Karpas-422 (cell line): ENCODE data around the gene ZNF140. TPM values are rescaled to one million over a fixed set of nuclear protein-coding genes. Genes with fewer than 3 reads are reported as not detected.

ENCODE experiments used
- DNase-seq: peaks from one replicate; pipeline ENCODE4 v3.0.0-alpha.2; 2015
- H2AFZ ChIP-seq: fragments of 200-600 bp; sonication (generic); 2 replicates; pipeline ENCODE4 v1.6.1; 2014; ENCODE audit warnings: antibody characterized with exemption, low read length, mixed read lengths
- H3K27ac ChIP-seq: fragments of 200-600 bp; sonication (generic); 2 replicates; pipeline ENCODE4 v1.5.1; 2014; ENCODE audit warnings: mild to moderate bottlenecking, low read length, moderate library complexity
- H3K27me3 ChIP-seq: fragments of 200-600 bp; sonication (generic); 2 replicates; pipeline ENCODE4 v1.6.1; 2014; ENCODE audit warnings: low read length, mixed read lengths
- H3K36me3 ChIP-seq: fragments of 200-600 bp; sonication (generic); 2 replicates; pipeline ENCODE4 v1.6.1; 2014; ENCODE audit warnings: low read length, mixed read lengths; ENCODE audit not compliant: insufficient read depth
- H3K4me1 ChIP-seq: fragments of 200-600 bp; sonication (generic); 2 replicates; pipeline ENCODE4 v1.6.1; 2014; ENCODE audit warnings: mild to moderate bottlenecking, low read length, mixed read lengths
- H3K4me2 ChIP-seq: fragments of 200-600 bp; sonication (generic); 2 replicates; pipeline ENCODE4 v1.6.1; 2014; ENCODE audit warnings: low read length, low read depth, mild to moderate bottlenecking; ENCODE audit not compliant: poor library complexity, severe bottlenecking
- H3K4me3 ChIP-seq: fragments of 200-600 bp; sonication (generic); 2 replicates; pipeline ENCODE4 v1.5.1; 2014; ENCODE audit warnings: mild to moderate bottlenecking, antibody characterized with exemption, low read length, mixed read lengths
- H3K79me2 ChIP-seq: fragments of 200-600 bp; sonication (generic); 2 replicates; pipeline ENCODE4 v1.6.1; 2014; ENCODE audit warnings: mild to moderate bottlenecking, low read length, mixed read lengths
- H3K9ac ChIP-seq: fragments of 200-600 bp; sonication (generic); 2 replicates; pipeline ENCODE4 v1.6.0; 2014; ENCODE audit warnings: low read length
- H3K9me2 ChIP-seq: fragments of 200-600 bp; sonication (generic), shearing (Covaris generic); replicated peaks from 2 replicates; pipeline ENCODE4 v1.6.0; 2014; ENCODE audit warnings: mild to moderate bottlenecking, low read length, moderate library complexity; ENCODE audit not compliant: insufficient read depth
- H3K9me3 ChIP-seq: fragments of 300-700, 200-600 bp; sonication (generic); 2 replicates; pipeline ENCODE4 v1.6.1; 2014; ENCODE audit warnings: low read length, mixed read lengths
- H4K20me1 ChIP-seq: fragments of 200-600 bp; sonication (generic); 2 replicates; pipeline ENCODE4 v1.6.1; 2014; ENCODE audit warnings: mild to moderate bottlenecking, antibody characterized with exemption, low read length, low read depth; ENCODE audit not compliant: insufficient read depth
- total RNA-seq: library from RNA; depleted of rRNA; stranded (reverse); fragments of >200 nt; shearing (Covaris generic); gene quantifications from 2 replicates; pipeline ENCODE4 v1.2.3, GENCODE V29; 2014; ENCODE audit warnings: low replicate concordance; rRNA removed

Gene ZNF140
- 11.0 and 29.0 TPM in 2 replicates for total RNA-seq

- Histone ChIP-seq H3K9me3 (peaks cover 54% of the 10 kb centered on the region), H3K4me2 (peak within 1 kb of the TSS; percentile 69), H3K27ac (peak within 1 kb of the TSS; percentile 81), H4K20me1 (no peaks in the 10 kb centered on the region), H3K27me3 (no peaks in the 10 kb centered on the region), H3K9me2 (no peaks in the 10 kb centered on the region), H3K36me3 (peaks cover 41% of the 10 kb centered on the region), H3K4me1 (peaks cover 9% of the 10 kb centered on the region; the same call in 1 of the 2 replicates), H3K9ac (peak within 1 kb of the TSS; percentile 70), H2AFZ (peak within 1 kb of the TSS; percentile 84), H3K4me3 (peak within 1 kb of the TSS; percentile 68), H3K79me2 (peaks cover 7% of the 10 kb centered on the region)
- peak; percentile 95 for DNase-seq
Measured at GRCh38 chr12:133080368-133081158, at the start of gene ZNF140. ZNF140 (plus strand) TSS chr12:133080923; CDS start chr12:133081321, 398 bp downstream.

GRCh38 chr12:133037207-133038005 is 43.3 kb upstream of the ZNF140 start, which contains the start of gene ZNF84:
ZNF84 (plus strand) TSS chr12:133037509; CDS start chr12:133041468, 3,959 bp downstream.
- peak; percentile 99 for DNase-seq
- Histone ChIP-seq H3K9me3 (peaks cover 43% of the 10 kb centered on the region), H4K20me1 (no peaks in the 10 kb centered on the region)

DNA sequence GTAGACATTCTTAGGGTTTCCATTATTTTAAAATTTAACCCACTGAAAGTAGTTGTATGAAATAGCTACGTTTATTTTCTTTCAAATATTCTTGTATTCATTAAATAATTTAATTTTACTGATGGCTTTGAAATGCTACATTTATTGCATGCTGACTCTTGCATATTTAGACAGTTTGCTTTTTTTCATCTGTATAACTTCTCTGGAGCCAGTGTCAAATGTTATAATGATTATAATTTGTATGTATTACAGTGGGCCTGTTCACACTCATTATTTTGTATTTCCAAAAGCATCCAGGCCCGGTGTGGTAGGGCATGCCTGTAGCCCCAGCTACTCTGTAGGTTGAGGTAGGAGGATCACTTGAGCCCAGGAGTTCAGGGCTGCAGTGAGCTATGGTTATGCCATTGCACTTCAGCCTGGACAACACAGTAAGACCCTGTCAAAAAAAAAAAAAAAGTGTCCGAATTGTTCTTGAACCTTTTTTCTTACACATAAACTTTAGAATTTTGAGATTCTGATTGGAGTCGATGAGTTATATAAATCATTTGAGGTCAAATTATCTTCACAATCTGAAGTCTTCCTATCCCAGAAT is 42.5 kb upstream of the ZNF140 start:
- H3K79me2 ChIP-seq = peaks cover 56% of the 10 kb centered on the region
- no peaks in the 10 kb centered on the region for H3K9me2 ChIP-seq
- peaks cover 51% of the 10 kb centered on the region for H3K36me3 ChIP-seq
- peak overlapping the region; percentile 73 for H3K27ac ChIP-seq
- peak overlapping the region; percentile 35; the same call in 1 of the 2 replicates for H2AFZ ChIP-seq
- no peaks in the 10 kb centered on the region for H4K20me1 ChIP-seq
- peak overlapping the region; percentile 74 for H3K4me3 ChIP-seq
- peaks cover 49% of the 10 kb centered on the region for H3K9me3 ChIP-seq
- H3K4me2 ChIP-seq = peak overlapping the region; percentile 78
- H3K27me3 ChIP-seq = no peaks in the 10 kb centered on the region
- peaks cover 6% of the 10 kb centered on the region for H3K4me1 ChIP-seq
- peak overlapping the region; percentile 78 for H3K9ac ChIP-seq
- no peak for DNase-seq

More at GRCh38 chr12:133037207-133038005, 43.3 kb upstream of the ZNF140 start, which contains the start of gene ZNF84:
- Histone ChIP-seq H3K9ac (peak within 1 kb of the TSS; percentile 78), H3K9me2 (no peaks in the 10 kb centered on the region), H2AFZ (peak within 1 kb of the TSS; percentile 35; the same call in 1 of the 2 replicates), H3K4me1 (peaks cover 6% of the 10 kb centered on the region), H3K79me2 (peaks cover 48% of the 10 kb centered on the region), H3K27ac (peak within 1 kb of the TSS; percentile 73), H3K27me3 (no peaks in the 10 kb centered on the region), H3K36me3 (peaks cover 43% of the 10 kb centered on the region), H3K4me2 (peak within 1 kb of the TSS; percentile 78), H3K4me3 (peak within 1 kb of the TSS; percentile 74)

DNA sequence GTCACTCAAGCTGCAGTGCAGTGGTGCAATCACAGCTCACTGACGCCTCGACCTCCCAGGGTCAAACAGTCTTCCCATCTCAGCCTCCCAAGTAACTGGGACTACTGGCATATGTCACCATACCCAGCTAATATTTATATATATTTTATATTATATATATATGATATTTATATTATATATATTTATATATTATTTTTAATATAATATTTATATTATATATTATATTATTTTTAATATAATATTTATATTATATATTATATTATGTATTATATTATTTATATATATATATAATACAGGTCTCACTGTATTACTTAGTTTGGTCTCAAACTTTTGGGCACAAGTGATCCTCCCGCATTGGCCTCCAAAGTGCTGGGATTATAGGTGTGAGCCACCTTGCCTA is 34.0 kb upstream of the ZNF140 start:
- no peaks in the 10 kb centered on the region for H3K4me1 ChIP-seq
- peaks cover 96% of the 10 kb centered on the region for H3K36me3 ChIP-seq
- H3K79me2 ChIP-seq = peaks cover 45% of the 10 kb centered on the region
- H3K4me2 ChIP-seq = no peak overlapping the region
- no peak overlapping the region for H3K9ac ChIP-seq
- no peaks in the 10 kb centered on the region for H4K20me1 ChIP-seq
- peaks cover 67% of the 10 kb centered on the region for H3K9me3 ChIP-seq
- H3K27me3 ChIP-seq = no peaks in the 10 kb centered on the region
- DNase-seq = no peak
- H3K9me2 ChIP-seq = no peaks in the 10 kb centered on the region
- no peak overlapping the region for H3K27ac ChIP-seq
- no peak overlapping the region for H2AFZ ChIP-seq
- H3K4me3 ChIP-seq = no peak overlapping the region

DNA sequence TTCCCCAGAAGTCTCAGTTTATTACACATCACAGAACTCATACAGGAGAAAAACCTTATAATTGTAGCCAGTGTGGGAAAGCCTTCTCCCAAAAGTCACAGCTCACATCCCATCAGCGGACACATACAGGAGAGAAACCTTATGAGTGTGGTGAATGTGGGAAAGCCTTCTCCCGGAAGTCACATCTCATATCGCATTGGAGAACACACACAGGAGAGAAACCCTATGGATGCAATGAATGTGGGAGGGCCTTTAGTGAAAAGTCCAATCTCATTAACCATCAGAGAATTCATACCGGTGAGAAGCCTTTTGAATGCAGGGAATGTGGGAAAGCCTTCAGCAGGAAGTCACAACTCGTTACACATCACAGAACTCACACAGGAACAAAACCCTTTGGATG is 23.3 kb upstream of the ZNF140 start:
- Histone ChIP-seq H3K4me2 (no peak overlapping the region), H3K9me3 (peaks cover 76% of the 10 kb centered on the region), H3K79me2 (no peaks in the 10 kb centered on the region), H4K20me1 (no peaks in the 10 kb centered on the region), H2AFZ (no peak overlapping the region), H3K36me3 (peaks cover 53% of the 10 kb centered on the region), H3K27me3 (no peaks in the 10 kb centered on the region), H3K9me2 (no peaks in the 10 kb centered on the region), H3K4me1 (no peaks in the 10 kb centered on the region), H3K9ac (no peak overlapping the region), H3K27ac (no peak overlapping the region), H3K4me3 (no peak overlapping the region)
- no peak for DNase-seq

GRCh38 chr12:133058203-133059113 is 22.3 kb upstream of the ZNF140 start:
- peaks cover 48% of the 10 kb centered on the region for H3K36me3 ChIP-seq

GRCh38 chr12:133061954-133062353 is 18.8 kb upstream of the ZNF140 start:
- H3K27ac ChIP-seq = no peak overlapping the region
- no peak overlapping the region for H3K9ac ChIP-seq
- no peak overlapping the region for H3K4me3 ChIP-seq
- no peaks in the 10 kb centered on the region for H3K9me2 ChIP-seq
- H3K79me2 ChIP-seq = no peaks in the 10 kb centered on the region
- H3K36me3 ChIP-seq = peaks cover 25% of the 10 kb centered on the region
- no peak overlapping the region for H3K4me2 ChIP-seq
- peaks cover 85% of the 10 kb centered on the region for H3K9me3 ChIP-seq
- H4K20me1 ChIP-seq = no peaks in the 10 kb centered on the region
- DNase-seq = no peak
- no peaks in the 10 kb centered on the region for H3K4me1 ChIP-seq
- H2AFZ ChIP-seq = no peak overlapping the region
- no peaks in the 10 kb centered on the region for H3K27me3 ChIP-seq

More at GRCh38 chr12:133058203-133059113, 22.3 kb upstream of the ZNF140 start:
- Histone ChIP-seq H3K27ac (no peak overlapping the region), H3K4me1 (no peaks in the 10 kb centered on the region), H3K9me2 (no peaks in the 10 kb centered on the region), H3K9me3 (peaks cover 77% of the 10 kb centered on the region), H3K27me3 (no peaks in the 10 kb centered on the region), H3K9ac (no peak overlapping the region), H3K4me2 (no peak overlapping the region), H3K4me3 (0 out of 2 replicates have a peak overlapping the region, but pooled peaks have one; percentile 3), H2AFZ (no peak overlapping the region), H3K79me2 (no peaks in the 10 kb centered on the region), H4K20me1 (no peaks in the 10 kb centered on the region)
- DNase-seq = peak; percentile 46
